Gastroesophageal sphincter (tissue), 4 donors: ENCODE data around the gene NIPAL4. TPM values are rescaled to one million over a fixed set of nuclear protein-coding genes. Genes with fewer than 3 reads are reported as not detected.
"Not testable (repeated sequence)": the region's sequence is repeated elsewhere in the genome, so short reads cannot be mapped to it uniquely, and the experiment has no call there.

Experiments used
- ATAC-seq: fragments of 150-250 bp; one replicate; pipeline ENCODE4 v1.9.1; 2016; ENCODE audit warnings: mild to moderate bottlenecking, moderate library complexity
- H3K27ac ChIP-seq, 4 donors: fragments of 200-600 bp; sonication (generic) in 3 of 4; 1 replicate in 3 of 4; 2 replicates in 1 of 4; pipeline ENCODE4 v1.5.1; 2016 to 2019
- H3K27me3 ChIP-seq: fragments of 200-600 bp; sonication (generic); one replicate; pipeline ENCODE4 v1.5.1; 2019
- H3K36me3 ChIP-seq, 2 donors: fragments of 200-600 bp; sonication (generic); one replicate each; pipeline ENCODE4 v1.5.1; 2019; ENCODE audit warnings: control low read depth in 1 of 2
- H3K4me1 ChIP-seq, 3 donors: fragments of 200-600 bp; sonication (generic); 1 replicate in 2 of 3; 2 replicates in 1 of 3; pipeline ENCODE4 v1.5.1; 2016 to 2019; ENCODE audit warnings: control low read depth in 2 of 3
- H3K4me3 ChIP-seq, 2 donors: fragments of 200-600 bp; sonication (generic); one replicate each; pipeline ENCODE4 v1.5.1; 2019; ENCODE audit warnings: mild to moderate bottlenecking in 1 of 2, moderate library complexity in 1 of 2
- H3K9me3 ChIP-seq, 3 donors: fragments of 200-600 bp; sonication (generic); one replicate each; pipeline ENCODE4 v1.5.1; 2017 to 2019; ENCODE audit warnings: control low read depth in 2 of 3
- EP300 ChIP-seq: sonication (generic); formaldehyde crosslinking; IDR thresholded peaks from one replicate; pipeline ENCODE4 v1.6.1; 2017; ENCODE audit warnings: antibody characterized with exemption, mild to moderate bottlenecking
- POLR2A ChIP-seq, 2 donors: fragments of 450-650 bp; IDR thresholded peaks; one replicate each; pipeline ENCODE4 v1.6.1; 2017; ENCODE audit warnings: antibody characterized with exemption in 2 of 2, mild to moderate bottlenecking in 2 of 2, moderate library complexity in 1 of 2
- POLR2AphosphoS5 ChIP-seq: sonication (generic); formaldehyde crosslinking; IDR thresholded peaks from one replicate; pipeline ENCODE4 v1.6.1; 2017; ENCODE audit warnings: antibody characterized with exemption
- WGBS, 2 donors: methylation state at CpG; one replicate each; pipeline ENCODE4 v1.1.5; 2018; ENCODE audit warnings: low coverage in 1 of 2; 5-methylcytosine and 5-hydroxymethylcytosine counted together
- total RNA-seq, 4 donors: library from RNA; depleted of rRNA; stranded (reverse); fragments of >200 nt; gene quantifications; one replicate each; pipeline ENCODE4 v1.1.0, GENCODE V29; 2016
- TF ChIP-seq, protein P1 (sequence below), 4 experiments: fragments of 200-600 bp in 2 of 4; fragments of 450-650 bp in 2 of 4; sonication (generic) in 1 of 4; IDR thresholded peaks; one replicate each; pipeline ENCODE4 v1.5.1; 2017 to 2019; ENCODE audit warnings: antibody characterized with exemption in 4 of 4, mild to moderate bottlenecking in 2 of 4, moderate library complexity in 2 of 4

NIPAL4 gene
- total RNA-seq, 4 donors from 2014 or later: 1.2 to 4.8 (median 2.7) TPM

DNA sequence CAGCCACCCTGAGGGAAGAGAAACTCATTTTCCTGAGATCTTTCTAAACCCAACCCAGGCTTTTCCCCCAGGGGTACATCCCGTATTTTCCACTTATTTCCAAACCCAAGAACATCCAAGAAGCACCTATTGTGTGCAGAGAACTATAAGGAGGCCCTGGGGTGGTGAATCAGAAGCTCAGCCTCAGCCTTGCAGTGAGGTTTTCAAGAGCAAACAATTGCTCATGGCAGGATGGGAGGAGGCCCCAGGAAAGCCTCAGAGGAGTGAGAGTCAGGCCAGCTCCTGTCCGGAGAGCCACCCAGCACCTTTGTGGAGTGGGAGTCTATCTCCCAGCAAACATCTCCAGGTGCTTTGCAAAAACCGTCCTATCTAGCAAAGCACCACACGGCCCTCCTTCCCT is 19.2 kb downstream of the NIPAL4 start:
- no peak overlapping the region for H3K4me3 ChIP-seq
- WGBS, 2 donors: 100% methylated on average over 2 of the region's 4 CpGs; no CpG with 5 or more reads in 1 of the 2 donors
- no peaks in the 10 kb centered on the region for H3K9me3 ChIP-seq
- no peak for ATAC-seq
- no peaks in the 10 kb centered on the region for H3K27me3 ChIP-seq
- H3K27ac ChIP-seq: peak overlapping the region; percentile 51 to 77 (median 66)
- peaks cover 0 to 57% of the 10 kb centered on the region in 2 donors for H3K36me3 ChIP-seq
- TF ChIP-seq POLR2AphosphoS5: no peak
- TF ChIP-seq, protein P1, sequence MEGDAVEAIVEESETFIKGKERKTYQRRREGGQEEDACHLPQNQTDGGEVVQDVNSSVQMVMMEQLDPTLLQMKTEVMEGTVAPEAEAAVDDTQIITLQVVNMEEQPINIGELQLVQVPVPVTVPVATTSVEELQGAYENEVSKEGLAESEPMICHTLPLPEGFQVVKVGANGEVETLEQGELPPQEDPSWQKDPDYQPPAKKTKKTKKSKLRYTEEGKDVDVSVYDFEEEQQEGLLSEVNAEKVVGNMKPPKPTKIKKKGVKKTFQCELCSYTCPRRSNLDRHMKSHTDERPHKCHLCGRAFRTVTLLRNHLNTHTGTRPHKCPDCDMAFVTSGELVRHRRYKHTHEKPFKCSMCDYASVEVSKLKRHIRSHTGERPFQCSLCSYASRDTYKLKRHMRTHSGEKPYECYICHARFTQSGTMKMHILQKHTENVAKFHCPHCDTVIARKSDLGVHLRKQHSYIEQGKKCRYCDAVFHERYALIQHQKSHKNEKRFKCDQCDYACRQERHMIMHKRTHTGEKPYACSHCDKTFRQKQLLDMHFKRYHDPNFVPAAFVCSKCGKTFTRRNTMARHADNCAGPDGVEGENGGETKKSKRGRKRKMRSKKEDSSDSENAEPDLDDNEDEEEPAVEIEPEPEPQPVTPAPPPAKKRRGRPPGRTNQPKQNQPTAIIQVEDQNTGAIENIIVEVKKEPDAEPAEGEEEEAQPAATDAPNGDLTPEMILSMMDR (IDR thresholded peaks at IDR 0.05): no peak
- no peak for TF ChIP-seq EP300
- TF ChIP-seq POLR2A (IDR thresholded peaks at IDR 0.05): no peak
- H3K4me1 ChIP-seq: peaks cover 0 to 48% (median 5%) of the 10 kb centered on the region in 3 donors

DNA sequence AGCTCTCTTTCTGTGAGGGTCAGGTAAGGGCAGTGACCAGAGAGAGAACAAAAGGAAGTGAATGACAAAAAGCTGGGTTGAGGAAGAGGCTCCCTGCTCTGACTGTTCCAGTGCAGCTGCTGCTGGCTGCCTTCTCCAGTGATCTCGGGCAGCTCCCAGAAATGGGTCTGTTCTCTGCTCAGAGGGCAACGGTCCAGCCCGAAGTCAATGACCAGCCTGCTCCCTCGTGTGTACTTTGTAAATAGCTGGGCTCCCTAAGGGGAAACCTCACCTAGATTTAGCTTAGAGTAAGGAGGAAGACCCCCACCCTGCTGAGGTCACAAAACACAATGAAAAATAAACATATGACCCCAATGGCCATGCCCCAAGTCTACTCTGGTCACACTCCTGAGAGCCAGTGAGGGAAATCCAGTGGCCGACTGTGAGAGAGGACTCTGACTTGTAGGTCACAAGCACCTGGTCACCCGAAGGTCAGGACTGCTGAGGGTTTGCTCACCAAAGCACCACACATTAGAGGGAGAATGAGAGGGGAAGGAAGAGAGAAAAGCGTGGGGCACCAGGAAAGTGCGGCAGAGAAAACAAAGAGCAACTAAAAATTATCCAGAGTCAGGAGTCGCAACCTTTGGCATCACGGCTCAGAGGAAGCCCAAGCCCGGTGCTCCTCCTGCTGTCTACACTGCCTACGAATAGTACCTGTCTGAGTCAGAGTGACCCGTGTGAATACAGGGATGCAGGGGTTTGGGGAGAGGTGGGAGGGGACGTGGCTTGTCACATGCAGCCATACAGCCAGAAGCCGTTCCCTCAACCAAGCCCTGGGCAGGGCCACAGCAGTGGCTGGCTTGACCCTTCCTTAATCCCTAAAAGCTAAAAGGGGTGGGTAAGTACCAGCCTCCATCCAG is 19.8 kb downstream of the NIPAL4 start:
- Histone ChIP-seq H3K4me1 (peaks cover 0 to 53% (median 5%) of the 10 kb centered on the region in 3 donors), H3K36me3 (peaks cover 0 to 57% of the 10 kb centered on the region in 2 donors), H3K4me3 (no peak overlapping the region), H3K27me3 (no peaks in the 10 kb centered on the region), H3K27ac (peak overlapping the region; percentile 26 to 77 (median 66)), H3K9me3 (no peaks in the 10 kb centered on the region)
- TF ChIP-seq POLR2A (IDR thresholded peaks at IDR 0.05) (no peak), EP300 (no peak), POLR2AphosphoS5 (no peak)
- TF ChIP-seq, protein P1 (IDR thresholded peaks at IDR 0.05): no peak
- ATAC-seq: no peak
- 70 to 73% methylated on average over 7 to 11 of the region's 15 CpGs for WGBS, 2 donors

DNA sequence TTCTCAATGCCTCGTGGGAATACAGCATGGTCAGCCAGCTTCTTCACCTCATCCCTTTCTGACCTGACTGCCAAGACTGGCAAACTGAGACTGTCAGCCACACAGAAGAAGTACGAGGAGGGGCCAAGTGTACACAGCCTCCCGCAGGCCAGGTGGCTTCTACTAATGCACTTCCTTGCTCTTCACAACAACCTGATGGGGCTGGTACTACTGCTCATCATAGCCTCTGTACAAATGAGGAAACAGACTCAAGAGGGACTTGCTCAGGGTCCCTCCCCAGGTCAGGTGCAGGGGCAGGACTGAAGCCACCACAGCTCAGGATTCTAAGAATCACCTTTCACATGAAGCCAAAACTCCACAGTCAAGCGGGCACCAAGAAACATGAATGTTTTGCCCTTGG is 21.3 kb downstream of the NIPAL4 start:
- Histone ChIP-seq H3K4me3 (no peak overlapping the region), H3K9me3 (no peaks in the 10 kb centered on the region), H3K27me3 (no peaks in the 10 kb centered on the region), H3K36me3 (peaks cover 0 to 67% of the 10 kb centered on the region in 2 donors), H3K27ac (peak overlapping the region in 3 of 4 donors; percentile 56 to 77 (median 77)), H3K4me1 (peaks cover 0 to 55% (median 5%) of the 10 kb centered on the region in 3 donors)
- TF ChIP-seq, protein P1 (IDR thresholded peaks at IDR 0.05): no peak
- no peak for TF ChIP-seq POLR2AphosphoS5
- TF ChIP-seq EP300: no peak
- no peak for TF ChIP-seq POLR2A (IDR thresholded peaks at IDR 0.05)
- 52 to 70% methylated on average over 2 to 4 of the region's 4 CpGs for WGBS, 2 donors
- no peak for ATAC-seq

DNA sequence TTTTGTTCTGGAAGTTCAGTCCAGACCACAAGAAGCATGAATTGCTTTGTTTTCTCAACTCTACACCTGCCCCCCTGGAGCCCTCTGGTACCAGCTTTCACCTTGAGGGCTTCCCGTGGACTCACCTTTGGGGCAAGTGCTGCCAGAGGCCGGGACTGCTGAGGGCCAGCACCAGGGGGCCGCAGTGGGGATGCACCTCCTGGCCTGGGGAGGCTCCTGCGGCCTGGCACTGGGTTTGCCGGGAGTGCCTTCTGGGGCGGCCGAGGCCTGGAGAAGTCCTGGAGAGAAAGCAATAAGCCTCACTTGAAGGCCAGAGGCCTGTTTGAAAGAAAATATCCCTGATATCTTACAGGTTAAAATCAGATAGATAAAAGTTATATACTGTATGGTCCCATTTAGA is 21.7 kb downstream of the NIPAL4 start:
- no peaks in the 10 kb centered on the region for H3K27me3 ChIP-seq
- H3K4me1 ChIP-seq: peaks cover 0 to 52% (median 5%) of the 10 kb centered on the region in 3 donors
- TF ChIP-seq, protein P1 (IDR thresholded peaks at IDR 0.05): no peak
- TF ChIP-seq EP300 (no peak), POLR2A (IDR thresholded peaks at IDR 0.05) (no peak), POLR2AphosphoS5 (no peak)
- WGBS, 2 donors: 87 to 93% methylated on average over 3 of the region's 7 CpGs
- H3K9me3 ChIP-seq: no peaks in the 10 kb centered on the region
- peaks cover 0 to 71% of the 10 kb centered on the region in 2 donors for H3K36me3 ChIP-seq
- H3K4me3 ChIP-seq: no peak overlapping the region
- ATAC-seq: no peak
- H3K27ac ChIP-seq: peak overlapping the region in 2 of 4 donors; percentile 77

DNA sequence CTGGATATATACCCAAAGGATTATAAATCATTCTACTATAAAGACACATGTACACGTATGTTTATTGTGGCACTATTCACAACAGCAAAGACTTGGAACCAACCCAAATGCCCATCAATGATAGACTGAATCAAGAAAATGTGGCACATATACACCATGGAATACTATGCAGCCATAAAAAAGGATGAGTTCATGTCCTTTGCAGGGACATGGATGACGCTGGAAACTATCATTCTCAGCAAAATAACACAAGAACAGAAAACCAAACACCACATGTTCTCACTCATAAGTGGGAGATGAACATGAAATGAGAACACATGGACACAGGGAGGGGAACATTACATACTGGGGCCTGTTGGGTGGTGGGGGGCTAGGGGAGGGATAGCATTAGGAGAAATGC is 22.7 kb downstream of the NIPAL4 start:
- WGBS, 2 donors: 94 to 100% methylated on average over 1 to 2 of the region's 2 CpGs
- not testable (repeated sequence) for H3K4me3 ChIP-seq, H3K27ac ChIP-seq, H3K9me3 ChIP-seq, ATAC-seq, H3K27me3 ChIP-seq
- Histone ChIP-seq H3K36me3 (peaks cover 0 to 81% of the 10 kb centered on the region in 2 donors), H3K4me1 (peaks cover 0 to 50% (median 5%) of the 10 kb centered on the region in 3 donors)
